ENCODE data around the gene HEXB.
"Not testable (repeated sequence)": the region's sequence is repeated elsewhere in the genome, so short reads cannot be mapped to it uniquely, and the experiment has no call there.

Gene HEXB

DNA sequence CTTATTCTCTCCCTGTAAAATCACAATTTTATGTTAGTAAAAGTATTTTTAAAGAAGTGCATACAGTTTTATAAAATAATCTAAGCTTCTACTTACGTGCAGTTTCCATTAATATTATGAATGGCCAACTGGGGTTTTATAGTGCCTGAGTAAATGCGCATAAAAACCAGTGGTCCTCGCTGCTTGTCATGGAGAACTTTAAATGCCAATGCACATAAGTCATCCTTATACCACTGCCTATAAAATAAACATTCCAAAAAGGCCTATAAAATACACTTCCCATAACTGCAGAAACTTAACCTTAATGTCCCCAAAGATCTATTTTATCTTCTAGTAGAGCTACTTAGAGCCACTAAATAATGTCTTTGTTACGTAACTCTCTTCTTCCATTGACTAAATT lies 53.4 kb downstream of the HEXB start:
- TF ChIP-seq, protein P1, sequence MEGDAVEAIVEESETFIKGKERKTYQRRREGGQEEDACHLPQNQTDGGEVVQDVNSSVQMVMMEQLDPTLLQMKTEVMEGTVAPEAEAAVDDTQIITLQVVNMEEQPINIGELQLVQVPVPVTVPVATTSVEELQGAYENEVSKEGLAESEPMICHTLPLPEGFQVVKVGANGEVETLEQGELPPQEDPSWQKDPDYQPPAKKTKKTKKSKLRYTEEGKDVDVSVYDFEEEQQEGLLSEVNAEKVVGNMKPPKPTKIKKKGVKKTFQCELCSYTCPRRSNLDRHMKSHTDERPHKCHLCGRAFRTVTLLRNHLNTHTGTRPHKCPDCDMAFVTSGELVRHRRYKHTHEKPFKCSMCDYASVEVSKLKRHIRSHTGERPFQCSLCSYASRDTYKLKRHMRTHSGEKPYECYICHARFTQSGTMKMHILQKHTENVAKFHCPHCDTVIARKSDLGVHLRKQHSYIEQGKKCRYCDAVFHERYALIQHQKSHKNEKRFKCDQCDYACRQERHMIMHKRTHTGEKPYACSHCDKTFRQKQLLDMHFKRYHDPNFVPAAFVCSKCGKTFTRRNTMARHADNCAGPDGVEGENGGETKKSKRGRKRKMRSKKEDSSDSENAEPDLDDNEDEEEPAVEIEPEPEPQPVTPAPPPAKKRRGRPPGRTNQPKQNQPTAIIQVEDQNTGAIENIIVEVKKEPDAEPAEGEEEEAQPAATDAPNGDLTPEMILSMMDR (IDR thresholded peaks at IDR 0.05; ENCODE audit: extremely low read depth, missing control alignments): no peak
- DNase-seq (ENCODE audit: low spot score): no peak

GRCh38 chr5:74748742-74749141 lies 63.7 kb downstream of the HEXB start:
- not testable (repeated sequence) for DNase-seq (ENCODE audit: low spot score)

GRCh38 chr5:74761241-74761640 lies 76.2 kb downstream of the HEXB start:
- no peak for DNase-seq (ENCODE audit: low spot score)
- TF ChIP-seq, protein P1 (IDR thresholded peaks at IDR 0.05; ENCODE audit: extremely low read depth, missing control alignments): no peak

- DNase-seq (ENCODE audit: low spot score): no peak
- TF ChIP-seq, protein P1 (IDR thresholded peaks at IDR 0.05; ENCODE audit: extremely low read depth, missing control alignments): no peak
Observed at GRCh38 chr5:74762599-74762998, 77.6 kb downstream of the HEXB start.

DNA sequence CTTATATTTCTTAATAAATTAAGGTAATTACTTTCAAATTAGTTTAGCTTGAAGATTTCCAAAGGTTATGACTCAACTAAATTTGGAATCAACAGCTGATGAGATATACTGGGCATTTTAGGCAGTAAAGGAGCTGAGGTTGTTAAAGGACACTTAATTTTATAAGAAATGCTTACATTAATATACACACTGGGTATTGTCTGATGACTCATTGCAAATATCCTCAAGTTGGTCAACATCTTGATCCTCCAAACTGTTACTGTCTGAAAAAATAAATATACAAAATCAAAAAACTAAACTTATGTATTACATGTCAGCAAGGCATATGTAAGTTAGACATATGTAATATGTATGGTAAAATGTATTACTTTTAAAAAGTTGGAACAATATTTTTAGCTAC lies 78.5 kb downstream of the HEXB start:
- no peak for DNase-seq (ENCODE audit: low spot score)
- TF ChIP-seq, protein P1 (IDR thresholded peaks at IDR 0.05; ENCODE audit: extremely low read depth, missing control alignments): no peak

GRCh38 chr5:74765201-74765600 lies 80.2 kb downstream of the HEXB start:
- DNase-seq (ENCODE audit: low spot score): no peak
- TF ChIP-seq, protein P1 (IDR thresholded peaks at IDR 0.05; ENCODE audit: extremely low read depth, missing control alignments): no peak

DNA sequence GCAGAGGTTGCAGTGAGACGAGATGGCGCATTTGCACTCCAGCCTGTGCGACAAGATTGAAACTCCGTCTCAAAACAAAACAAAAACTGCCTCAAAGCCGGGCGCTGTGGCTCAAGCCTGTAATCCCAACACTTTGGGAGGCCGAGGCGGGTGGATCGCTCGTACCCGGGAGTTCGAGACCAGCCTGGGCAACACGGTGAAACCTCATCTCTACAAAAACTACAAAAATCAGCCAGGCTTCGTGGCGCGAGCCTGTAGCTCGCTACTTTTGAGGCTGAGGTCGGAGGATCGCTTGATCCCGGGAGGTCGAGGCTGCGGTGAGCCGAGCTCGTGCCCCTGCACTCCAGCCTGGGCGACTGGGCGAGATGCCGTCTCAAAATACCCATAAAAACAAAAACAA lies 80.9 kb downstream of the HEXB start:
- DNase-seq (ENCODE audit: low spot score): no peak
- TF ChIP-seq, protein P1 (IDR thresholded peaks at IDR 0.05; ENCODE audit: extremely low read depth, missing control alignments): no peak

DNA sequence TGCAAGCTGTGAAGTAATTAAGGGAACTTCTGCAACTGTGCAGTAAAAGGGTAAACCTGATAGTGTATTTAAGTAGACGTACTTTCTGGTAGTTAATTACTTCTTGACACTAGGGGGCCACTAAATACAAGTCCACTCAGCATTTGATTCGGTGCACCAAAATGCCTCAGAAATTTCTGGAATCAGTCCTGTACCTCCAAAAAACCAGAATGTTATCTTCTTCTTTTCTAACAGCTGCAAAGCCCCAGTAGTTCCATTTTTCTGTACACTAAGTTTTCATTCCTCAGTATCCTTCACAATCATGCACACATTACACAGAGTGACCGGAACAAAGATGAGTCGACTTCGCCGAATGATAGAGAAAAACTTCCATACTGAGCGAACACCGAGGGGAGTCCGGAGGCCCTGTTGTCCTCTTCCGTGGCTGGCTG lies 81.4 kb downstream of the HEXB start:
- TF ChIP-seq, protein P1 (IDR thresholded peaks at IDR 0.05; ENCODE audit: extremely low read depth, missing control alignments): no peak
- peak; percentile 41 for DNase-seq (ENCODE audit: low spot score)

Measured in GM20000 (cell line).